ENCODE measurements around the gene RHOBTB1.

RHOBTB1 gene

GRCh38 chr10:60951272-60951724 is 7.3 kb upstream of the RHOBTB1 start:
- no peak for TF ChIP-seq FOXP2 (optimal IDR thresholded peaks at IDR 0.05; ENCODE audit: borderline replicate concordance, extremely low read depth, extremely low read length, insufficient read depth)
- TF ChIP-seq TAF1 (IDR thresholded peaks at IDR 0.05; ENCODE audit: borderline replicate concordance, insufficient read depth, low read length): no peak
- TF ChIP-seq SIN3A (IDR thresholded peaks at IDR 0.05; ENCODE audit: borderline replicate concordance, insufficient read depth, low read length): no peak
- no peak for TF ChIP-seq REST (IDR thresholded peaks at IDR 0.05; ENCODE audit: insufficient read depth in 1 of 2, low read depth in 2 of 2, low read length in 2 of 2)
- TF ChIP-seq POLR2AphosphoS5 (IDR thresholded peaks at IDR 0.05; ENCODE audit: low read depth, low read length): no peak

- TF ChIP-seq SIN3A (IDR thresholded peaks at IDR 0.05; ENCODE audit: borderline replicate concordance, insufficient read depth, low read length) (no peak), POLR2AphosphoS5 (IDR thresholded peaks at IDR 0.05; ENCODE audit: low read depth, low read length) (no peak), REST (IDR thresholded peaks at IDR 0.05; ENCODE audit: insufficient read depth in 1 of 2, low read depth in 2 of 2, low read length in 2 of 2) (no peak), FOXP2 (optimal IDR thresholded peaks at IDR 0.05; ENCODE audit: borderline replicate concordance, extremely low read depth, extremely low read length, insufficient read depth) (no peak), TAF1 (IDR thresholded peaks at IDR 0.05; ENCODE audit: borderline replicate concordance, insufficient read depth, low read length) (no peak)
These were observed 6.3 kb upstream of the RHOBTB1 start for GRCh38 chr10:60950300-60950699.

GRCh38 chr10:60948851-60949250 is 4.9 kb upstream of the RHOBTB1 start:
- TF ChIP-seq POLR2AphosphoS5 (IDR thresholded peaks at IDR 0.05; ENCODE audit: low read depth, low read length): no peak
- TF ChIP-seq TAF1 (IDR thresholded peaks at IDR 0.05; ENCODE audit: borderline replicate concordance, insufficient read depth, low read length): no peak
- TF ChIP-seq FOXP2 (optimal IDR thresholded peaks at IDR 0.05; ENCODE audit: borderline replicate concordance, extremely low read depth, extremely low read length, insufficient read depth): no peak
- TF ChIP-seq REST (IDR thresholded peaks at IDR 0.05; ENCODE audit: insufficient read depth in 1 of 2, low read depth in 2 of 2, low read length in 2 of 2): no peak
- no peak for TF ChIP-seq SIN3A (IDR thresholded peaks at IDR 0.05; ENCODE audit: borderline replicate concordance, insufficient read depth, low read length)

- TF ChIP-seq SIN3A (IDR thresholded peaks at IDR 0.05; ENCODE audit: borderline replicate concordance, insufficient read depth, low read length): no peak
- TF ChIP-seq REST (IDR thresholded peaks at IDR 0.05; ENCODE audit: insufficient read depth in 1 of 2, low read depth in 2 of 2, low read length in 2 of 2): no peak
- no peak for TF ChIP-seq POLR2AphosphoS5 (IDR thresholded peaks at IDR 0.05; ENCODE audit: low read depth, low read length)
- no peak for TF ChIP-seq TAF1 (IDR thresholded peaks at IDR 0.05; ENCODE audit: borderline replicate concordance, insufficient read depth, low read length)
- no peak for TF ChIP-seq FOXP2 (optimal IDR thresholded peaks at IDR 0.05; ENCODE audit: borderline replicate concordance, extremely low read depth, extremely low read length, insufficient read depth)
These were observed 919 bp upstream of the RHOBTB1 start for GRCh38 chr10:60944910-60945297.
